KG1 (cell line): ENCODE data around the gene LENG1.

ENCODE experiments used
- DNase-seq: peaks from one replicate; lab custom pipeline; 2025; lab: John Stamatoyannopoulos, UW

Gene LENG1

DNA sequence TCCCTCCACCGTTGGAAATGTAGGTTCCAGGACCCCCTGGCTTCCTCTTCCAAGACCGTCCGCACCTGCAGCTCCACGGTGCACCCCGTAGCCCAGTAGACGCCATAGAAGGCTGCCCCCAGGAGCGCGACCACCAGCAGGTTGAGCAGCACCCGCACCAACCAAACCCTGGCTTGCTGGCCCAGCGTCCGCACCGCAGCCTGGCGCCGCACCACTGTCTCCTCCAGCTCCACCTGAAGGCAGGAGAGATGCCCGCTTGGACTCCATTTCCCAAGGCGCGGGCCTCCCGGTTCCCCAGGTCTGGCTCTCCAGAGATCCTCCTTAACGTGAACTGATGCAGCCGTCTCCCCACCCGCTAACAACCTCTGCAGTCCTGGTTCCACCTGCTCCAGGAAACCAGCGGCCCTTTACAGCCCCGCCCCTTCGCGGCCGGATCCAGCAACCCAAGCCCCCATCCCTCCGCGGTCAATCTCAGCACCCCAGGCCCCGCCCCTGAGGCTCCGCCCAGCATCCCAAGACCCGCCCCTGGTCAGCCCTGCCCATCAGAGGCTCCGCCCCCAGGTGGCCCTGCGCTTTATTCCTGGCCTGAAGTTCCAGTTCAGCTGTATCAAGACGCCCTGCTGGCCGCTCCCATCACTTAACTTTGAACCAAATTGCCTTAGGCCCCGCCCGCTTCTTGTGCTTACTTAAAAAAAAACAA is 5.0 kb upstream of the LENG1 start:
- no peak for DNase-seq

DNA sequence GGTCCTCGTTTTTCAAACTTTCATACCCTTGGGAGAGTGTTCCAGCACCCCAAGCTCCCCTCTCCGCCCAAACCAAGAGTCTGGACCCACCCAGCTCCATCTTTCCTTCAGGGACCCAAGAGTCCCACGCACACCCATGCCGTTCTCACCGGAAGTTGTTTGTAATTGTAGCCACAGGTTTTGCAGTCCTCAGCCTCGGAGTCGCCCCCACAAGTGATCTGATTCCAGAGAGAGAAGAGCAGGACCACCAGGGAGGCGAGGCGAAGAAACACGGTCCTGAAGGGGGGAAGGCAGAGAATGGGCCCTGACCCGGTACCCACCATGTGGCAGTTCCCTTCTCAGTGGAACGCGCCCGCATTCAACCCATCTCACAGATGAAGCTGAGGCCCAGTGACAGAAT is 3.4 kb upstream of the LENG1 start:
- DNase-seq, result no peak

DNA sequence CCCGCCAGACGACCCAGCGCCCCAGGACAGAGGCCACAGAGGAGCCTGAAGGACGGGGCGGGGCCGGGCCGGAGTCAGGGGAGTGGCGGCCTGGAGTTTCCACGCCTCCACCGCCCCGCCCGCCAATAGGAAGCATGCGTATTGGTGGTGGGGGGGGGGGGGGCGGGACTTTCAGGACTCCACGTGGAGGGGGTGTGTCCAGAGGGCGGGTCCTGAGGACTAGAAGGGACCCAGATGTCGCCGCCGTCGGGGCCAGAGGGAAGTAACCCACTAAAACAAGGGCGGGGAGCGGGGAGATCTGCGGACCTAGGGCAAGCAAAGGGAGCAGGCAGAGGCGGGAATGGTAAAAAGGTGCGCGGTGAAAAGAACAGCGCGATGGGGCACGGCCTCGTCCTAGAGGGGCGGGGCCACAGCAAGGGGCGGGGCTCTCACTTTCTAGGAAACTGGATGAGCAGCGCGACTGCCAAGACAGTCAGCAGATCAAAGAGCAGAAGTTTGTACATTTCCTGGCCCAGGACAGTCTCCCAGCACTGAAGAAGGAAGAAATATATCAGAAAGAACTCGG is 2.8 kb upstream of the LENG1 start:
- DNase-seq, result no peak

DNA sequence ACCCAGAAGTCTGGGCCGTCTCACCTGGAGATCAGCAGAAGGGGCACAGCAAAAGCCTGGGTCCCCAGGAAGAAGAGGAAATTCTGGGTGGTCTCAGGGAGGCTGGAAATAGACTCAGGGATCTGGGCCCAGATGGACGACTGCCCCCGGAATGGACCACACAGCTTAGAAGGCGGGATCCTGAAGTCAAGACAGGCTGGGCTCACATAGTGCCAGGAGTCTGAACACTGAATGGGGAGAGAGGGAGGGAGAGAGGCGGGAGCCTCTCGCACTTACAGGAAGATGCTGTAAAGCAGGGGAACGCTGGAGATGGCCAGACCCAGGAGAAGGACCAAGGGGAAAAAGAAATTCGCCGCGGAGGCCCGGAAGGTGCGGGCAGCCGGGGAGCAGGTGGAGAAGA is 1.3 kb upstream of the LENG1 start:
- DNase-seq, result no peak

DNA sequence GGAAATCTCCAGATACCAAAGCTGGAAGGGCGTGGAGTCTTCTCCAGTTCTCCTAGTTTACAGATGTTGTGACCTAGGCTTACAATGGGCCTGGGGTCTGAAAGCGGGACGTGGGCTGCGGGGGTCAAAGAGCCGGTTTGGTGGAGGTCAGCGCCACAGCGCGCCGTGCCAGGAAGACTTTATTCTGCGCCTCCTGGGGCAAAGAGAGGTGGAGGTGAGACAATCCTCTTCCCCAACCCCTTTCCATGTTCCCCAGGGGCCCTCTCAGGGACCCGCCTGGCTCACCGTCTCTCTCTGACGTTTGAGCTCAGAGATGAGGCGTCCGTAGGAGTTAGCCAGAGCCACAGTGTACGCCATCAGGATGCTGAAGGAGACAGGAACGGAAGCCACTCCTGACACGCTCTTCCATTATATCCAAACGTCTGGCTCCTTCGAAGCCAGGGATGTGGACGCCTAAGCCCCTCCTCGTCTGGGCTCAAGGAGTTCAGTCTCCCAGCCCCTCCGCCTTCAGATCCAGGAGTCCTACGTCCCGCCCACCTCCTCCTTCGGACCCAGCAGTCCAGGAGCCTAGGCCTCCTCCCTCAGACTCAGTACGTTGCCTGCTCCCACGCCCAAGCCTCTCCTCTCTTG is 776 bp upstream of the LENG1 start:
- DNase-seq, result no peak

DNA sequence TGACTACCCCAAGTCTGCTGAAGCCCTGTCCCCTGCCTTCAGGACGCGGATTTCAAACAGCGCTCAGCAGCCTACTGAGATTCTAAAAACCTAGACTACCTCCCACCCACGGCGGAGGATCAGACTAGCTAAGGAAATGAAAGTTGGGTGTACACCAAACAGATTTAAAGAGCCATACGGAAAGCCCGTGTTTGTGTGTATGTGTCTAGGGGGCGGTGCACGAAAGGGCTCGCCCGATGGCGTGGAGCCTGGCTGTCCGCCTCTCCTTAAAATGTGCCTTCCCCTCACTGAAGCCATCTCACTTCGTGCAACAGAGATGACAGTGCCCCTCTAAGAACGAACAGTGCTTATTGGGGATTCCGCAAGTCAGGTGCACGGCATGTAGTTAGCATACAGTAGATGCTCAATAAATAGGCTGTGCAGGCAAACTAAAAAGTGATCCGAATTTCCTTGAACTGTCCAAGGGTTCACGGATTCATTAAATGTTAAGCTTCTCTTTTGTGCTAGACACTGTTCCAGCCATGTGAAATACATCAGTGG is 639 bp downstream of the LENG1 start:
- DNase-seq, result peak; percentile 69

DNA sequence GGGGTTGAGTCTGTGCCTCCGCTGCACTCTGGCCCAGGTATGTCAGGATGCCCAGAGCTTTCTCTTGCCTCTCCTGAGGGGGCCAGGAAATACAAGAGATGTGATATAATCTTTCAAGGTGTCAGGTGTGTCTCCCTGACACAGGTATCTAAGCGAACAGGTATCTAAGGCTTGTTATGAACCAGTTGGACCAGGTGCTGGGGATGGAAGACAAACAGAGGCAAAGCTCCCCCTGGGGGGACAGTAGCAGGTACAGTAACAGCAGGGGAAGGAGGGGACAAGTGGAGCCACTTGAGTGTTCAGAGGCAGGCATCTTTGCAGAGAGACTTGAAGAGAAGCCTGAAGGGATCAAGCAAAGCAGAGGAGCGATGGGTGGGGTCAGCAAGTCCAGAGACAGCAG is 2.6 kb downstream of the LENG1 start:
- no peak for DNase-seq

DNA sequence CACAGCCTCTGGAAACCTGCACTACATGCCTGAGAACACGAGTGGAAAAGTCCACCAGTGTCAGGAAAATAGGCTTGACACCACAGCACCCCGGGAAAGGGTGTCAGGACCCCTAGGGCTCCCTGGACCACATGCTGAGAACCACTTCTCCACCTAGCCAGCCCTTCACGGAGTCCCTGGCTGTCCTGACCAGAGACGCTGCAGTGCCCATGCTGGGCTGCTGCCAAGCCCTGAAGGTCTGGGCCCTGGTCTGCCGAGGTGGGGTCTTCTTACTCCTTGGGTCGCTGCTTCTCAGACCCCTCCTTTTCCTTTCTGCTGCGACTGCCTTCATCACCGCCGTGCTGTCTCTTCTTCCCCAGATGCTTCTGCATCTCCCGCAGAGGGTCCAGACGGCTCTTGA is 3.0 kb downstream of the LENG1 start:
- no peak for DNase-seq

DNA sequence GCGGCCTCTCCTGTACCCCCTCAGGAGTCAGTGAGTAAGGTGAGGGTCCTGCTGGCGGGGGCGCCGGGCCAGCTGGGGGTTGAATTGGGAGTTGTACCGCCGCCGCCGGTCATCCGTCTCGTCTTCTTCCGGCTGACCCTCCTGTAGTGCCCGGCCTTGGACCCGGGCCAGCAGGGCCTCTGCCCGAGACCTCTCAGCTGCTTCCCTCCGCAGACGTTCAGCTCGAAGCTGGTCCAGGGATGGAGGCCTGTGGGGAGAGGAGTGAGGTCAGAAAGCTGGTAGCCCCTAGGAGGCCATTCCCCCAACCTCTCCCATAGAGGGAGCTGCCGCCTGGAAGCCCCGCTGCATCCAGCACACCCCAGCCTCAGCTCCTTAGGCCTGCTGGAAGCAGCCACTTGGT is 3.8 kb downstream of the LENG1 start:
- no peak for DNase-seq

DNA sequence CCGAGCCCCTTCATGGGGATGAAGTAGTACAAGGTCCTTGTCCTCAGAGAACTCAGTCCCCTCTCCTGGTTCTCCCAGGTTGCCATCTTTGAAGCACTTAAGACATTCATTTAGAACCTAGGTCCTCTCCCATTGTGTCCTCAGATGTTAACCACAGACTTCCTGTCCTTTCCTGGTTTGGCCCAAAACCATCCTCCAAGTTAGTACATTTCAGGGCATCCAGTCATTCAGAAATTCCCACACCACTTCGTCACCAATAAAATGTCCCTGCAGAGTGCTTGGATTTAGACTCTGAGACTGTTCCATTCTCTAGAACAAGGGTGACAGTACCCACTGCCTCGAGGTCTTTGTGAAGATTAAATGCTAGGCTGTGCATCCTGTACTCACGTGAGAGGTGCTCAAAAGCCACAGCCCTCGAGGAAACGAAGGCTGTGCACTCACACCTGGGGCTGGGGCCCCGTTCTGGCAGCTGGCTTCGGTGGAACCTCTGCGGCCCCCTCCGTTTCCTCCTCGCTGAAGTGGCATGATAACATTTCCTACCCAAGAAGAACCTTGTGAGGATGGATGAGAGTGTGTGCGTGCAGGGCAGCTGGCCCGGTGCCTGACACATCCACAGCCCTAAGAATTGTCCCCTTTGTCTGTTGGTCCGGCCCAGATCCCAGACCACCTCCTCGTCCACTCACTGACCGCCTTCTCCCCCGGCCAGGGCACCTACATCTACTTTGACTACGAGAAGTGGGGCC is 4.7 kb downstream of the LENG1 start:
- DNase-seq, result no peak

DNA sequence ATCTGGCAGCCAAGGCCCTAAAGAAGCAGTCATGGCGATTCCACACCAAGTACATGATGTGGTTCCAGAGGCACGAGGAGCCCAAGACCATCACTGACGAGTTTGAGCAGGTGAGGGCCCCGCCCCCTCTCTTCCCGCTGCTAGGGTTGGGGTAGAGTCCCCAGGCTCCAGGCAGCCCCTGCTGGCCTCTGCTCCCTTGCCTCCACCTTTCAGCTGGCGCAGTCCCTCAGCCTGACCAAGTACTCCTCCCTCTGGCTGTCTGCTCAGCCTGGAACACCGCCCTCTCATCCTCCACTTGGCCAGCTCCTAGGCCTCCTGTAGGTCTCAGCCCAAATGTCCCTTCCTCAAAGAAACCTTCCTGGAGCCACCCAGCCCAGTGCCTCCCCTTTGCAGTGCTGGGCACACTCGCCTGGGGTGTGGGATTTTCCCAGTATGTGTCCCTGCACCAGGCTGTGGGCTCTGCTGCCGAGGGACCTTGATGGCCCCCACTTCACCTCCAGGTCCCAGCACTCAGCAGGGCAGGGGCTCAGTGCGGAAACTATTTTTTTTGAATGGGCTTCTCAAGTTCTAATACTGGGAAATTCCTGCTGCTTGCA is 5.7 kb downstream of the LENG1 start:
- DNase-seq, result no peak

DNA sequence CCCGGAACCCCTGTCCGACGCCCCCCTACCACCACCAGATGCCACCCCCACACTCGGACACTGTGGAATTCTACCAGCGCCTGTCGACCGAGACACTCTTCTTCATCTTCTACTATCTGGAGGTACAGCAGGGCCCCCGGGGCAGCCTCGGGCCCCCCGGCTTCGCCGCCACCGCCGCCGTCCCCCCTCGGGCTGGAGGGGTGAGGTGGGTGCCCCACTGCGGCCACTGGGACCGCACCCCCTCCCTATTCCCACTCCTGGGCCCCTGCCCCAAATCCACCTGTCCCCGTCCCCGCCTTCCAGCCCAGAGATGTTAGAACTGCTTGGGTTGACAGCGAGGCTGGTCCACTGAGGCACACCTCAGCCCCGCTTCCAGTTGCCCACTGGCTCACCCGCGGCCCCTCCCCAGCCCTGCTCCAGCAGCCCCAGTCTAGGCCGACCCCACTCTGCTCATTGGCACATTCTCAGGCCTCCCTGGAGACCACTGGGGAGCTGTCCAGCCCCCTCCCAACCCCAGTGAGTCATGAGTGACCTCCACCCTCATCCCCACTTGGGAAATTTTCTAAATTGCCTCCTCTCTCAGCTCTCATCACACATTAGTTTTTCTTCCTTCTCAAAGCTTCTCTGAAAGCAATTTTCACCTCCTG is 6.5 kb downstream of the LENG1 start:
- DNase-seq, result no peak

DNA sequence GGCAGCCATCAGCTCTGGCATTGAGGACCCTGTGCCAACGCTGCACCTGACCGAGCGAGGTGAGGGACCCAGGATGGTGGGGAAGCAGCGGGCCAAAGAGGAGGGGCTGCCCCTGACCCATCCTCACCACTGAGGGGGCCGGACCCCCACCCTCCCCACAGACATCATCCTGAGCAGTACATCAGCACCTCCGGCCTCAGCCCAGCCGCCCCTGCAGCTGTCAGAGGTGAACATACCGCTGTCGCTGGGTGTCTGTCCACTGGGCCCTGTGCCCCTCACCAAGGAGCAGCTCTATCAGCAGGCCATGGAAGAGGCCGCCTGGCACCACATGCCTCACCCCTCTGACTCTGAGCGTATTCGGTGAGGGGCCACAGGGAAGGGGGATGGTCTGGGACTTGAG is 7.3 kb downstream of the LENG1 start:
- DNase-seq, result no peak

DNA sequence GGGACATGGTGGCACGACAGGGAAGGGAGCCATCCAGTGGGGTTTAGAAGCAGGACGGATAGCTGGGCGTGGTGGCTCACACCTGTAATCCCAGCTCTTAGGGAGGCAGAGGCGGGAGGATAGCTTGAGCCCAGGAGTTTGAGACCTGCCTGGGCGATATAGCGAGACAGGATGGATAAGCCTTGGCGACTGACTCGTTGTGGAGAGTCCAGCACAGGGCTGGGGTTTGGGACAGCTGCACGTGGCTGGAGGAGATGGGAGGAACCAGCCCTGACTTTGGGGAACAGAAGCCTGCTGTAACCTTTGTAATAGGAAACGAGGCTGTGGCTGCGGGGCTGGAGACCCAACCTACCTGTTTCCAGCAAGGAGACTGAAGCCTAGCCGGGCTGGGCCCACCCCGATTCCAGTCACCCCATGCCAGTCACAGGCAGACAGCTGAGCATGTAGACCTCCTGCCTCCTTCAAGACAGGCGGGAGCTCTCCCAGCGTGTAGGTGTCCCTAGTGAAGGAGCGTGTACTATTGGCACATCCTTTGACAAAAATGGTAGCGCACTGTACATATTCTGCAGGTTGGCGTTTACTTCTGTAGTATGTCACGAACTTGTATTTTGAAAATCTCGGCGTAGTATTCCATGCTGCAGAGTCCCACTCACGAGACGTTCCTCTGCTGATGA is 8.0 kb downstream of the LENG1 start:
- no peak for DNase-seq

DNA sequence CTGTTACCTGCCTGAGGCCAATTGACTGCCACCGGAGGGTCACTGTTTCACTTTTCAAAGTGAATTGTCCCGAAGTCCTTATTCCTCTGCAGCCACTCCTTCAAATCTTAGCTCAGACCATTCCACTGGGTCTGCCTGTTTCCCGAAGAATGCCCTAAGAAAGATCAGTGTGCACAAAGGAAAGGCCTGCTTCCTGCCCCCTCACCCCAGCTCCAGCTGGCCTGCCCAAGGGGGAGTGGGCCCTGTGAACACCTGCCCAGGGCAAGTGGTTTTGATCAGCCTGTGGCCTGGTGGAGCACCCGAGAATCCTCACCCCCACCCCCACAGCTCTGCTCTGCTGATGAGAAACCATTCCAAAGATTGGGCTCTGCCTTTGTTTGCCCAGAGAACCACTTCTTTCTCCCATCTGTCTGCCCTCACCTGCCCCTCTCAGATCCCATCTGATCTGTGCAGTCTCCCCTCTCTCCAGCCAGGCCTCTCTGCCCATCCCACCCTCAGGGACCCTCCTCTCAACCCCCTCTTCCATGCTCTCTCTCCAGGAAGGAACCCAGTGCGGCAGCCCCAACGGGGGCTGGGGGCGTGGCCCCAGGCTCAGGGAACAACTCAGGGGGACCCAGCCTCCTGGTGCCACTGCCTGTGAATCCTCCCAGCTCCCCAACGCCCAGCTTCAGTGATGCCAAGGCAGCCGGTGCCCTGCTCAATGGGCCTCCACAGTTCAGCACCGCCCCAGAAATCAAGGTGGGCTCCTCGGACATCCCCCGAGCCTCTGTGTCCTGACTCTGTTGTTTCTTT is 10.3 kb downstream of the LENG1 start:
- DNase-seq, result no peak

DNA sequence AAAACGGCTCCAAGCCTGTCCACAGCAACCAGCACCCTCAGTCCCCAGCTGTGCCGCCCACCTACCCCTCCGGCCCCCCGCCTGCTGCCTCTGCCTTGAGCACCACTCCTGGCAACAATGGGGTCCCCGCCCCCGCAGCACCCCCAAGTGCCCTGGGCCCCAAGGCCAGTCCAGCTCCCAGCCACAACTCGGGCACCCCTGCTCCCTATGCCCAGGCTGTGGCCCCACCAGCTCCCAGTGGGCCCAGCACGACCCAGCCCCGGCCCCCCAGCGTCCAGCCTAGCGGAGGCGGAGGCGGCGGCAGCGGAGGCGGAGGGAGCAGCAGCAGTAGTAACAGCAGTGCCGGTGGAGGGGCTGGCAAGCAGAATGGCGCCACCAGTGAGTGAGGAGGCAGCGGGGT is 11.4 kb downstream of the LENG1 start:
- no peak for DNase-seq

DNA sequence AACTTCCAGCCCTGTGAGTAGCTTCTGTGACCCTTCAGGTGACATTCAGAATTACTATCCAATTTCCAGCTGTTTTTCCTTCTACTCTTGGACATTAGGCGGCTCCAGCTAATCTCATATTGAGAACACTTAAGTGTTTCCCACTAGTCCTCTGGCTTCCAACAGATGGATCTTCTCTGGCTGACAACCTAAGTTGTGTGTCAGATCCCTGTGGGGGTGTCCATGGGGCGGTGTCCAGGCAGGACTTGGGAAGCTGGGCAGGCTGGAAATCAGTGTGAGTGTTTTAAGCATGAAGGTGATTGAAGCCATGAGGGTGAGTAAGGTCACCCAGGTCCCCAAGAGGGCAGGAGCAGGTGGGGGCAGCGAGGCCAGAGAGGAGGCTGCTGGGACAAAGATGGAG is 11.8 kb downstream of the LENG1 start:
- no peak for DNase-seq

DNA sequence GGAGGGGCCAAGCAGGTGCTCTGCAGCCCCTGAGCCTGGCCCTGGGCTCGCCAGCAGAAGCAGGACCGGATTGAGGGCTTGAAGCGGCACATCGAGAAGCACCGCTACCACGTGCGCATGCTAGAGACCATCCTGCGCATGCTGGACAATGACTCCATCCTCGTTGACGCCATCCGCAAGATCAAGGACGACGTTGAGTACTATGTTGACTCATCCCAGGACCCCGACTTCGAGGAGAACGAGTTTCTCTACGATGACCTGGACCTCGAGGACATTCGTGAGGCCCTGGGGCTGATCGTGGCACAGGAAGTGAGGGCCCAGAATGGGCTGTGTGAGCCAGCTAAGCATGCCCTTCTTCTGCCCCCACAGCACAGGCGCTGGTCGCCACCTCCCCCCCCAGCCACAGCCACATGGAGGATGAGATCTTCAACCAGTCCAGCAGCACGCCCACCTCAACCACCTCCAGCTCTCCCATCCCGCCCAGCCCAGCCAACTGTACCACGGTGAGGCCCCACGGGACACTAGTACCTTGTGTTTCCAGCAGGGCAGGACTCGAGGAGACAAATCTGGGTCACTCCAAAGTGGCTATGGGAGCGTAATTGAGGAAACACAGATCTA is 13.9 kb downstream of the LENG1 start:
- no peak for DNase-seq

DNA sequence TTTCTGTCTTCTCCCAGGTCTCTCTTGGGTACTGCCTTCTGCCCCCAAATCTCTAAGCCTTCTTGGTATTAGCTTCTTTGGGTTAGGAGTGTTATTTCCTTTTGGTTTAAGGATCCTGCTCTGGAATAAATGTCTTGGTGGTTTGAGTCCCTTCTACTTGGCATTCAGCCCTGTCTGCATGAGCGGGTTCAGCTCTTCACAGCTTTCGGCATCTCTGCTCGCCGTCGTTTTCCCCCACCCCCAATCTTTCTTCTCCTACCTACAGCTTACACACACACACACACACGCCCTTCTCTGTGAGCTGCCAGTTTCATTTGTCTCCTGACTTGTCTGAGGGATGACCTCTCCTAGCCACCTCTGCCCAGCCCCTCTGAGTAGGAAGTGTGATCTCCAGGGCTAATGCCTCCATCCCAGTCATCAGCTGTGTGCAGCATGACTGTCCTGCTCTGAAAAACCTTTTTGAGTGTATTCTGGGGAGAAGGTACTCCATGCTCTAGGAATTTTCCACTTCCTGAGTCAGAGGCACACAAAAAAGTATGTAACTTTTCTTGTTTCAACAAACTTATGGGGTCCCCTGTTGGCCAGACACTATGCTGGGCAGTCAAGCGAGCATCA is 17.2 kb downstream of the LENG1 start:
- no peak for DNase-seq

DNA sequence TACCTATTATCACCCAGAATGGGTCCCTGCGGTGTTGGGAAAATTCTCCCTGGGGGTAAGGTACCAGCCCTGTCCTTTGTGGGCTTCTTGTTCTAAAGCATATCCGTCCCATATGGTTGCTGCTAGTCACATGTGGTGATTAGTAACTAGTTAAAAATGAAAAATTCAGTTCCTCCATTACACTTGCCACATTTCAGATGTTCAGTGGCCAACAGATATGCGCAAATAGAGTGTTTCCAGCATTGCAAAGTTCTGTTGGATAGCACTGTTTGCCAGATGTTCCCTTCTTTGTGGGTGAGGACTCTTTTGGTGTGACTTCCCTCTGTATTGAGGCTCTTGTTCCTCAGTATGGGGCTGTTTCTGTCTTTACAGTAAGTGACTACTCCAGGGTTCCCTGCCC is 18.2 kb downstream of the LENG1 start:
- no peak for DNase-seq
